Parathyroid adenoma (tissue), 2 donors: Measurements from ENCODE around the gene ZNF490.

Source experiments
- H2AFZ ChIP-seq: fragments of 300-600 bp; sonication (generic); one replicate; pipeline ENCODE4 v1.7.0; 2017; ENCODE audit warnings: antibody characterized with exemption, mild to moderate bottlenecking
- H3K27ac ChIP-seq: fragments of 300-600 bp; sonication (generic); one replicate; pipeline ENCODE4 v1.7.0; 2017
- H3K27me3 ChIP-seq: fragments of 300-600 bp; sonication (generic); one replicate; pipeline ENCODE4 v1.7.0; 2017; ENCODE audit warnings: low read length; ENCODE audit not compliant: control insufficient read depth, insufficient read depth
- H3K36me3 ChIP-seq: fragments of 300-600 bp; sonication (generic); one replicate; pipeline ENCODE4 v1.7.0; 2017; ENCODE audit warnings: low read length; ENCODE audit not compliant: control insufficient read depth, insufficient read depth
- H3K4me1 ChIP-seq: fragments of 300-600 bp; sonication (generic); one replicate; pipeline ENCODE4 v1.7.0; 2017; ENCODE audit warnings: control low read depth
- H3K4me2 ChIP-seq: fragments of 300-600 bp; sonication (generic); one replicate; pipeline ENCODE4 v1.7.0; 2017; ENCODE audit warnings: low read length
- H3K4me3 ChIP-seq: fragments of 300-600 bp; sonication (generic); one replicate; pipeline ENCODE4 v1.7.0; 2017; ENCODE audit warnings: low read depth, low read length
- H3K79me2 ChIP-seq: fragments of 300-600 bp; sonication (generic); one replicate; pipeline ENCODE4 v1.7.0; 2017; ENCODE audit warnings: control low read depth
- H3K9ac ChIP-seq: fragments of 300-600 bp; sonication (generic); one replicate; pipeline ENCODE4 v1.7.0; 2017; ENCODE audit warnings: mild to moderate bottlenecking
- H3K9me3 ChIP-seq: fragments of 300-600 bp; sonication (generic); one replicate; pipeline ENCODE4 v1.7.0; 2017; ENCODE audit warnings: low read length; ENCODE audit not compliant: control insufficient read depth
- CTCF ChIP-seq: fragments of 300-600 bp; sonication (generic); IDR thresholded peaks from one replicate; pipeline ENCODE4 v1.7.0; 2017; ENCODE audit warnings: antibody characterized with exemption, mild to moderate bottlenecking
- donor health status: primary hyperparathyroidism.

Gene ZNF490

GRCh38 chr19:12638611-12639182, 28.1 kb upstream of the ZNF490 start:
- Histone ChIP-seq H3K27me3 (no peaks in the 10 kb centered on the region), H3K4me2 (no peak overlapping the region), H3K36me3 (no peaks in the 10 kb centered on the region), H2AFZ (no peak overlapping the region), H3K9me3 (no peaks in the 10 kb centered on the region), H3K9ac (no peak overlapping the region), H3K79me2 (peaks cover 3% of the 10 kb centered on the region), H3K27ac (no peak overlapping the region), H3K4me1 (peaks cover 3% of the 10 kb centered on the region), H3K4me3 (no peak overlapping the region)
- no peak for TF ChIP-seq CTCF

- no peak for TF ChIP-seq CTCF
Measured at GRCh38 chr19:12636631-12637030, 26.0 kb upstream of the ZNF490 start.

GRCh38 chr19:12629215-12629614, 18.6 kb upstream of the ZNF490 start:
- Histone ChIP-seq H3K9me3 (peaks cover 5% of the 10 kb centered on the region), H3K4me2 (no peak overlapping the region), H2AFZ (no peak overlapping the region), H3K9ac (no peak overlapping the region), H3K27me3 (no peaks in the 10 kb centered on the region), H3K36me3 (peaks cover 8% of the 10 kb centered on the region), H3K4me3 (no peak overlapping the region), H3K27ac (no peak overlapping the region), H3K79me2 (peaks cover 29% of the 10 kb centered on the region), H3K4me1 (no peaks in the 10 kb centered on the region)
- TF ChIP-seq CTCF = no peak

More at GRCh38 chr19:12636631-12637030, 26.0 kb upstream of the ZNF490 start:
- H3K27ac ChIP-seq = no peak overlapping the region
- no peak overlapping the region for H3K4me2 ChIP-seq
- H3K9ac ChIP-seq = no peak overlapping the region
- no peaks in the 10 kb centered on the region for H3K36me3 ChIP-seq
- peaks cover 3% of the 10 kb centered on the region for H3K79me2 ChIP-seq
- no peaks in the 10 kb centered on the region for H3K9me3 ChIP-seq
- H3K4me3 ChIP-seq = no peak overlapping the region
- no peak overlapping the region for H2AFZ ChIP-seq
- H3K27me3 ChIP-seq = no peaks in the 10 kb centered on the region
- peaks cover 3% of the 10 kb centered on the region for H3K4me1 ChIP-seq

GRCh38 chr19:12628040-12629022, 17.7 kb upstream of the ZNF490 start:
- Histone ChIP-seq H3K9me3 (peaks cover 5% of the 10 kb centered on the region), H3K27ac (no peak overlapping the region), H2AFZ (no peak overlapping the region), H3K27me3 (no peaks in the 10 kb centered on the region), H3K9ac (no peak overlapping the region), H3K79me2 (peaks cover 33% of the 10 kb centered on the region), H3K4me3 (no peak overlapping the region), H3K36me3 (peaks cover 8% of the 10 kb centered on the region), H3K4me2 (no peak overlapping the region), H3K4me1 (no peaks in the 10 kb centered on the region)
- TF ChIP-seq CTCF = no peak
